NCI-H146 treated with DMSO at 0.1 percent for 48 hours (cell line): ENCODE results near the gene DDX47.
"Not testable (repeated sequence)": the region's sequence is repeated elsewhere in the genome, so short reads cannot be mapped to it uniquely, and the experiment has no call there.

Source experiments
- DNase-seq: peaks from one replicate; lab custom pipeline; 2025; ENCODE audit not compliant: unreplicated experiment; lab: John Stamatoyannopoulos, UW

DDX47 gene

GRCh38 chr12:12819752-12820311 is 6.7 kb downstream of the DDX47 start:
- DNase-seq: no peak

GRCh38 chr12:12820376-12820775 is 7.2 kb downstream of the DDX47 start:
- not testable (repeated sequence) for DNase-seq

DNA sequence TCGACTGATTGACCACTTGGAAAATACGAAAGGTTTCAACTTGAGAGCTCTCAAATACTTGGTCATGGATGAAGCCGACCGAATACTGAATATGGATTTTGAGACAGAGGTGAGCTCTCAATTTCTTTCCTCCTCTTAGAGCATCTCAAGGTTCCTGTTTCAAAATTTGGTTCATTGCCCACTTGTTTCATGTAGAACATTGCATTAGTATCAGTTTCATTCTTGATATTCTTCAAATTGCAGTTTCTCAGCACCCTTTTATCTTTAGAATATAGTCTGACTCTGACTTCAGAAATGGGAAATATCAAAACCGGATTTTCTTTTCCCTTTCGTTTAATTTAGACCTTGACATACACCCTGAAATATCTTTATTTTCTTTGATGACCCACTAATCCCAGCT is 8.8 kb downstream of the DDX47 start:
- DNase-seq: no peak

DNA sequence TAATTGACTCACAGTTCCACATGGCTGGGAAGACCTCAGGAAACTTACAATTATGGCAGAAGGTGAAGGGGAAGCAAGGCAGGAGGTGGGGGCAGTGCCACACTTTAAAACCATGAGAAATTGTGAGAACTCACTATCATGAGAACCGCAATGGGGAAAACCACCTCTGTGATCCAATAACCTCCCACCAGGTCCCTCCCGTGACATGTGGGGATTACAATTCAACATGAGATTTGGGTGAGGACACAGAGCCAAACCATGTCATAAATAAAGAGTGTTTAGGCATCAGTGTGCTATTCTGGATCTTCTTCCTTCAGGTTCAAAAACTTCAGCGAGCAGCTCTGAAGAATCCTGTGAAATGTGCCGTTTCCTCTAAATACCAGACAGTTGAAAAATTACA is 9.7 kb downstream of the DDX47 start:
- DNase-seq: no peak

GRCh38 chr12:12823300-12823699 is 10.2 kb downstream of the DDX47 start:
- DNase-seq: no peak

- DNase-seq: no peak
Measured at GRCh38 chr12:12823811-12824210, 10.7 kb downstream of the DDX47 start.

- no peak for DNase-seq
Measured at GRCh38 chr12:12835378-12836146, 22.4 kb downstream of the DDX47 start.

GRCh38 chr12:12836571-12836970 is 23.4 kb downstream of the DDX47 start:
- no peak for DNase-seq

GRCh38 chr12:12837025-12837812 is 24.1 kb downstream of the DDX47 start:
- DNase-seq: peak; percentile 18

DNA sequence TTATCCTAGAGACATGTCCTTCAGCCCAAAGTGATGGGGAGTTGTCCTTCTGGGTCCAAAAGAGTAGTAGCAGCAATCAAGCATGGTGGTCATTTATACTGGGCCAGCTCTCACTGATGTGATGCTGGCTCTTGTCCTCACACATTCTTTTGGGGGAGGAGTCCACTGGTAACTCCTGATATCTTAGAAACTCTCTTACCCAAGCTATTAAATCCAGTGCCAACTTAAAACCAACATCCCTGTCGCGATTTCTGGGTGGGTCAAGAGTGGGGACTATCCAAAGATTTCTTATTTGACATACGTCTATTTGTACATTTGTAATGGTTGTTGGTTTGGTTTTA is 24.6 kb downstream of the DDX47 start:
- no peak for DNase-seq

DNA sequence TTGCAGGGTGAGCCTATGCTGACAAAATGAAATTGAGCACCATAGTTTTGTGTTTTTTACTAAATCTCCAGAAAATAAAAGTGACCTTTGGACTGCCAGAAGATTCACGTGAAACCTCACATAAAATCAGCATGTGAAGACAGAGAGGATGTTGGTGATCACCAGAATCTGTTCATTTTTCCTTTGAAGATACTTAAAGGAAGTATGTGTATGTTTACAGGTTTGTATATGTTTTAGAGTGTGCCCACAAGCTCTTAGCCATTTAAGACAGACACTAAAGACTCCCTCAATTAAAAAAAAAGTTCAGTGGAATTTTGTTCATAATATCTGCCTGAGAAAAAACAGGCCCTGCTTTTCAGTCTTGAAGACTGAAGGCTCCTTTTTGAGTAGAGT is 25.9 kb downstream of the DDX47 start:
- no peak for DNase-seq

GRCh38 chr12:12839439-12839838 is 26.3 kb downstream of the DDX47 start:
- DNase-seq: not testable (repeated sequence)

GRCh38 chr12:12839873-12840579 is 26.9 kb downstream of the DDX47 start:
- DNase-seq: no peak

GRCh38 chr12:12840580-12840899 is 27.4 kb downstream of the DDX47 start:
- DNase-seq: no peak

GRCh38 chr12:12841428-12841827 is 28.3 kb downstream of the DDX47 start:
- not testable (repeated sequence) for DNase-seq

DNA sequence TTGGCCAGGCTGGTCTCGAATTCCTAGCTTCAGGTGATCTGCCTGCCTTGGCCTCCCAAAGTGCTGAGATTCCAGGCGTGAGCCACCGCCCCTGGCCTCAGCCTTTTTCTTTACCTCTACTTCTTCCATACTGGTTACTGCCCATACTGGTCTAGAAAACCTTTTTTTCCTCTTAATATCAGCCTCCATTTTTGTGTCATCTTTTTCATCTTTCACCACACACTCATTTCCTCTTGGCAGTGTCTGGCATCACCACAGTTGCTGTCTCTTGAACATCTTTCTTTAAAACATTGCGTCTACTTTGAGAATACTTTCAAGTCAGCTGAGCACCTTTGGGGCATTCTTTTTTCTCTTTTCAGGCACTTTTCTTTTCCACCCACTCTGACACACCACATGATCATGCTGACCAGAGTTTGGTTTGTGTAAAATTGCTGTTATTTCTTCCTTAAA is 32.7 kb downstream of the DDX47 start:
- DNase-seq: no peak

DNA sequence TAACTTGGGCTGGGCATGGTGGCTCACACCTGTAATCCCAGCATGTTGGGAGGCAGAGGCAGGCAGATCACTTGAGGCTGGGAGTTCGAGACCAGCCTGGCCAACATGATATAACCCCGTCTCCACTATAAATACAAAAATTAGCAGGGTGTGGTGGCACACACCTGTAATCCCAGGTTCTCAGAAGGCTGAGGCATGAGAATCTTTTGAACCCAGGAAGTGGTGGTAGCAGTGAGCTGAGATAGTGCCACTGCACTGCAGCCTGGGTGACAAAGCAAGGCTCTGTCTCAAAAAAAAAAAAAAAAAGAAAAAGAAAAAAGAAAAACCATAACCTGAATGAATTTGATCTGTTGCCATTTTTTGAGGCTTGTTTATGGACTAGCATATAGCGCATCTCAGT is 33.6 kb downstream of the DDX47 start:
- DNase-seq: not testable (repeated sequence)

GRCh38 chr12:12853435-12853834 is 40.3 kb downstream of the DDX47 start:
- no peak for DNase-seq

DNA sequence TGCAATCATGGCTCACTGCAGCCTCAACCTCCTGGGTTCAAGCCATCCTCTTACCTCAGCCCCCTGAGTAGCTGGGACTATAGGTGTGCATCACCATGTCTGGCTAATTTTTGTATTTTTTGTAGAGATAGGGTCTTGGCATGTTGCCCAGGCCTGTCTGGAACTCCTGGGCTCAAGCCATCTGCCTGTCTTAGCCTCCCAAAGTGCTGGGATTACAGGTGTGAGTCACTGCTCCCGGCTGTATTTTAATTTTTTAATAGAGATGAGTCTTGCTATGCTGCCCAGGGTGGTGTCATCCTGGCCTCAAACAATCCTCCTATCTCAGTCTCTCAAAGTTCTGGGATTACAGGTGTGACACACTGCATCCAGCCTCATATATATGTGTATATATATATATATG is 46.5 kb downstream of the DDX47 start:
- no peak for DNase-seq

DNA sequence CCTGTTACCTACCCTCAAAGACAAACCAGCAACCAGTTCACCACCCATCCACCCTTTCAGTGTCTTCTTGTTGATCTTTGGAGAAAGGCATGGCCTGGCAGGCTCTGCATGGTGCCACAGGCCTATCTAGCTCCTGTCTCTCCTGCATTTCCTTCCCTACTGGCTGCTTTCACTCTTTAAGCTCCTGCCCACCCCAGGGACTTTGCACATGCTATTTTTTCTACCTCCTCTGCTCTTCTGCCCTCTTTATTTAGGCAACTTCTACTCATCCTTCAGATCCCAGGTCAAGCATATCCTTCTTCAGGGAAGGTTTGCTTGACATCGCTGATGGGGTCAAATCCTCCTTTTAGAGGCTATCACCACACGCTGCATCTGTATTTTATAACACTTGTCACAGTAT is 51.1 kb downstream of the DDX47 start:
- no peak for DNase-seq

GRCh38 chr12:12868477-12869235 is 55.5 kb downstream of the DDX47 start:
- no peak for DNase-seq
